Peyer's patch (tissue), 4 donors: Measurements from ENCODE around the gene PCDH19. TPM values are rescaled to one million over a fixed set of nuclear protein-coding genes. Genes with fewer than 3 reads are reported as not detected.
"Not testable (repeated sequence)": the region's sequence is repeated elsewhere in the genome, so short reads cannot be mapped to it uniquely, and the experiment has no call there.

Experiments
- DNase-seq, 3 donors: peaks; one replicate each; pipeline ENCODE4 v3.0.0-alpha.2; 2017 to 2019
- H3K27ac ChIP-seq, 4 donors: fragments of 200-600 bp; sonication (generic); one replicate each; pipeline ENCODE4 v1.5.1; 2016 to 2019
- H3K27me3 ChIP-seq, 2 donors: fragments of 200-600 bp; sonication (generic); one replicate each; pipeline ENCODE4 v1.5.1; 2019
- H3K36me3 ChIP-seq, 3 donors: fragments of 200-600 bp; sonication (generic); one replicate each; pipeline ENCODE4 v1.5.1; 2016 to 2019
- H3K4me1 ChIP-seq, 4 donors: fragments of 200-600 bp; sonication (generic); one replicate each; pipeline ENCODE4 v1.5.1; 2016 to 2019
- H3K4me3 ChIP-seq, 4 donors: fragments of 200-600 bp; sonication (generic); 1 replicate in 3 of 4; 2 replicates in 1 of 4; pipeline ENCODE4 v1.5.1; 2016 to 2019; ENCODE audit warnings: mild to moderate bottlenecking in 1 of 4
- H3K9me3 ChIP-seq, 4 donors: fragments of 200-600 bp; sonication (generic); one replicate each; pipeline ENCODE4 v1.5.1; 2016 to 2019; ENCODE audit warnings: mild to moderate bottlenecking in 1 of 4
- CTCF ChIP-seq, 6 experiments: fragments of 450-650 bp in 4 of 6; fragments of 200-600 bp in 2 of 6; sonication (generic) in 1 of 6; IDR thresholded peaks; one replicate each; pipeline ENCODE4 v1.5.1; 2017 to 2019; ENCODE audit warnings: antibody characterized with exemption in 6 of 6, mild to moderate bottlenecking in 3 of 6, moderate library complexity in 1 of 6
- POLR2A ChIP-seq, 2 donors: fragments of 450-650 bp; IDR thresholded peaks; one replicate each; pipeline ENCODE4 v1.5.1; 2017; ENCODE audit warnings: antibody characterized with exemption in 2 of 2, mild to moderate bottlenecking in 2 of 2, moderate library complexity in 2 of 2
- total RNA-seq, 4 donors: library from RNA; depleted of rRNA; stranded (reverse); fragments of >200 nt; gene quantifications; one replicate each; pipeline ENCODE4 v1.1.0, GENCODE V29; 2016

PCDH19 gene, protein sequence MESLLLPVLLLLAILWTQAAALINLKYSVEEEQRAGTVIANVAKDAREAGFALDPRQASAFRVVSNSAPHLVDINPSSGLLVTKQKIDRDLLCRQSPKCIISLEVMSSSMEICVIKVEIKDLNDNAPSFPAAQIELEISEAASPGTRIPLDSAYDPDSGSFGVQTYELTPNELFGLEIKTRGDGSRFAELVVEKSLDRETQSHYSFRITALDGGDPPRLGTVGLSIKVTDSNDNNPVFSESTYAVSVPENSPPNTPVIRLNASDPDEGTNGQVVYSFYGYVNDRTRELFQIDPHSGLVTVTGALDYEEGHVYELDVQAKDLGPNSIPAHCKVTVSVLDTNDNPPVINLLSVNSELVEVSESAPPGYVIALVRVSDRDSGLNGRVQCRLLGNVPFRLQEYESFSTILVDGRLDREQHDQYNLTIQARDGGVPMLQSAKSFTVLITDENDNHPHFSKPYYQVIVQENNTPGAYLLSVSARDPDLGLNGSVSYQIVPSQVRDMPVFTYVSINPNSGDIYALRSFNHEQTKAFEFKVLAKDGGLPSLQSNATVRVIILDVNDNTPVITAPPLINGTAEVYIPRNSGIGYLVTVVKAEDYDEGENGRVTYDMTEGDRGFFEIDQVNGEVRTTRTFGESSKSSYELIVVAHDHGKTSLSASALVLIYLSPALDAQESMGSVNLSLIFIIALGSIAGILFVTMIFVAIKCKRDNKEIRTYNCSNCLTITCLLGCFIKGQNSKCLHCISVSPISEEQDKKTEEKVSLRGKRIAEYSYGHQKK (N-terminal part only)
- total RNA-seq, result under 1 TPM; 0.35 to 0.94 (median 0.74) TPM

GRCh38 chrX:100409610-100410590, at the start of gene PCDH19:
Gene PCDH19 (minus strand): TSS chrX:100410273. CDS start chrX:100408597, 1,676 bp downstream.
- peak in 1 of 3 donors; percentile 55 for DNase-seq
- Histone ChIP-seq H3K4me1 (no peaks in the 10 kb centered on the region), H3K9me3 (no peaks in the 10 kb centered on the region), H3K36me3 (no peaks in the 10 kb centered on the region), H3K4me3 (peak within 1 kb of the TSS in 3 of 4 donors; percentile 21 to 40 (median 31)), H3K27ac (no peak within 1 kb of the TSS), H3K27me3 (peaks cover 0 to 4% of the 10 kb centered on the region in 2 donors)
- TF ChIP-seq CTCF (IDR thresholded peaks at IDR 0.05) (no peak), POLR2A (IDR thresholded peaks at IDR 0.05) (no peak)

- Histone ChIP-seq H3K9me3 (no peaks in the 10 kb centered on the region), H3K36me3 (no peaks in the 10 kb centered on the region), H3K27me3 (no peaks in the 10 kb centered on the region), H3K4me1 (no peaks in the 10 kb centered on the region), H3K27ac (no peak overlapping the region), H3K4me3 (no peak overlapping the region)
- TF ChIP-seq CTCF (IDR thresholded peaks at IDR 0.05), result no peak
- TF ChIP-seq POLR2A (IDR thresholded peaks at IDR 0.05), result no peak
- no peak for DNase-seq
Measured at GRCh38 chrX:100449696-100450608, 39.9 kb upstream of the PCDH19 start.

GRCh38 chrX:100447655-100448397, 37.8 kb upstream of the PCDH19 start:
- Histone ChIP-seq H3K27me3 (no peaks in the 10 kb centered on the region), H3K36me3 (no peaks in the 10 kb centered on the region), H3K27ac (no peak overlapping the region), H3K4me3 (no peak overlapping the region), H3K4me1 (no peaks in the 10 kb centered on the region), H3K9me3 (no peaks in the 10 kb centered on the region)
- TF ChIP-seq POLR2A (IDR thresholded peaks at IDR 0.05) (no peak), CTCF (IDR thresholded peaks at IDR 0.05) (peak in 5 of 6 experiments; percentile 34 to 52 (median 42))
- peak in 1 of 3 donors; percentile 62 for DNase-seq

- Histone ChIP-seq H3K9me3 (no peaks in the 10 kb centered on the region), H3K27ac (no peak overlapping the region), H3K4me3 (no peak overlapping the region), H3K4me1 (no peaks in the 10 kb centered on the region), H3K36me3 (no peaks in the 10 kb centered on the region), H3K27me3 (no peaks in the 10 kb centered on the region)
- no peak for TF ChIP-seq CTCF (IDR thresholded peaks at IDR 0.05)
- no peak for TF ChIP-seq POLR2A (IDR thresholded peaks at IDR 0.05)
- no peak for DNase-seq
Measured at GRCh38 chrX:100445593-100445992, 35.5 kb upstream of the PCDH19 start.

GRCh38 chrX:100441321-100441720, 31.2 kb upstream of the PCDH19 start:
- not testable (repeated sequence) for DNase-seq, H3K9me3 ChIP-seq, H3K27me3 ChIP-seq, H3K4me3 ChIP-seq, H3K27ac ChIP-seq, H3K4me1 ChIP-seq, H3K36me3 ChIP-seq
